Right forelimb (tissue), 1 donor: ENCODE data around the gene GIPC1.
A peak's percentile ranks its signal among the peaks of the same experiment; 100 is the strongest.

ENCODE experiments used
- DNase-seq: peaks from one replicate; pipeline ENCODE4 v3.0.0-alpha.2; 2018

Gene GIPC1

GRCh38 chr19:14487370-14488125 is 8.4 kb downstream of the GIPC1 start:
- no peak for DNase-seq

DNA sequence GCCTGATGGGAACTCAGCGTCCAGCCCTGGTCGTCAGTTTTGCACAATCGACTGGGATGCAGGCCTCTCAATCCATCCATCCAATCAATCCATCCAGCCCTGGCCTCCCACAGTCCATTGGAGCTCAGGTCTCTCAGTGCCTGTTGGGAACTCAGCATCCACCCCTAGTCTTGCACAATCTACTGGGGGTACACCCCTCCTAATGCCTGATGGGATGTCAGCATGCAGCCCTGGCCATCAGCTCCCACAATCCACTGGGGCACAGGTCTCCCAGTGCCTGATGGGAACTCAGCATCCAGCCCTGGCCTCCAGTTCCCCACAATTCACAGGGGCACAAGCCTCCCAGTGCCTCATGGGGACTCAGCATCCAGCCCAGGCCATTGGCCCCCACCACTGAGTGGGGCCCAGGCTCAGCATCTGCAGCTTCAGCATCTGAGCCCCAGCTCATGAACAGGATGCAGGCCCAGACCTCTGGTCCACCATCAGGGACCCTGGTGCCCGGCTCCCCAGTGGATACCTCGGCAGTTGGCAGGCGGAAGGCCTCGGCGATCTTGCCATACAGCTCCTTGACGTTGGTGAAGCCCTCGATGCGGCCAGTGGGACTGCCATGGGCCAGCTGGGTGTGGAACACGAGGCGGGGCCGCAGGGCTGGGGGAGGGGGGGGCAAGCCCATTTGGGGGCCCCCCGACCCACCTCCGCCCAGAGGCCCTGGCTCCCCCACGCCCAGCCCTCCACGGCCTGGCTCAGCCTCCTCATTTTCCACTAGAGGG is 13.6 kb downstream of the GIPC1 start:
- no peak for DNase-seq

- no peak for DNase-seq
Measured at GRCh38 chr19:14480700-14481079, 15.2 kb downstream of the GIPC1 start.

GRCh38 chr19:14479975-14480699 is 15.8 kb downstream of the GIPC1 start:
- DNase-seq = no peak

- DNase-seq = no peak
Measured at GRCh38 chr19:14479309-14479974, 16.5 kb downstream of the GIPC1 start.

GRCh38 chr19:14478113-14478545 is 17.8 kb downstream of the GIPC1 start:
- DNase-seq = no peak

DNA sequence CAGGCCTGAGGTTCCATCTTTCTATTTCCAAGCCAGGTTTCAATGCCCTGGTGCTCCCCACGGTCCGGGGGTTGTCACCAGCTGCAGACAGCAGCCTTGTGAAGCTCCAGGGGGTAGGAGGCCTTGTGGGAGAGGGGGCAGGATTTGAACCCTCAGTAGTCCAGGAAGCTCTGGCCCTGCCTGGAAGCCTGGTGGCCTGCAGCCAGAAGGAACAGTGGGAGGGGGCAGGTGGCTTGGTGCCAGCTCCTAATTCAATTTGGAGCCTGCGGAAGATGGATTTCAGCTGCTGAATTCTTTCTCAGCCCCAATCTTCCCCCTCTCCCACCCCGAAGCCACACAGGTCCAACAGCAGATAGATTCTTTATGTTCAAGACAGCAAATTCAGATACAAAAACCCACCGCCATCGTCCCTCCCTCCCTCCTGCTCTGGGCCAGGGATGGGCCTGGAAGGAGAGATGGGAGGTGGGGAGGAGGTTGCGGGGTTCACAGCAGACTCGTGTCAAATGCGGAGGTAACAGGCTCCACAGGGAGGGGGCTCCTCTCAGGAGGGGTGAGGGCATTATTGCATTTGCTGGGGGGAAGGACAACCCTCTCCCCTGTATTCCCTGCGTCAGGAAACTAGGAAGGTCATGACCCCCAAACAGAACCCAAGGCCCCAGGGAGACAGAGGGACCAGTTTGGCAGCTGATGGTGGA is 18.4 kb downstream of the GIPC1 start:
- peak; percentile 76 for DNase-seq

DNA sequence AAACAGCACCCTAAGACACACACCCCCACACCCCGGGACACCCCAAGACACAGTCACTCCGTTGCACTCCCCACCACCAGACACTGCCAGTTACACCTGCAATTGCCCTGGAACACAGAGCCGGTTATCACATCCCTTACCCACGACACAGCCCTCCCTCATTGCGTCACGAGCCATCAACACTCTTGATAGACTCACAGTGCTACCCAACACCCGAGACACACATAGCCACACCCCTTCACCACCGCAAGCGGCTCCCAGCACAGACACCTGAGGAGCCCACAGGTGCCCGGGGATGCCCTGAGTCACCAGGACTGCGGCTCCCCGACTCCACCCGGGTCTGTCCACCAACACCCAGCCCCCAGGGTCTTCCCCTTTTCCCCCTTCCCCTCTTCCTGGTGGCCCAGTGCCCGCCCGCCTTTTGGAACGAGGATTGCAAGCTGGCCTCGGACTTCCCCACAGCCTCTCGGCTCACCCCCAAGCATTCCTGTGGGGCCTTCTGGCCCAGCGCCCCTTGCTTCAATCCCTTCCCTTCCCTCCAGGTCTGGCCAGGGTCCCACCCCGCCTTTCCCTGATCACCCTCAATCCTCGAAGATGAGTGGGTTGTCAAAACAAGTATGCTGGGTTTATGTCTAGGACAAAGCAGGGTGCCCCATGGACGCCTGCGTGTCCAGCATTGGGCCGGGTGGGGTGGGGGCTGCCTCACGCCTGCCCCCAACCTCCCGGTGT is 19.1 kb downstream of the GIPC1 start:
- DNase-seq = peak; percentile 50

DNA sequence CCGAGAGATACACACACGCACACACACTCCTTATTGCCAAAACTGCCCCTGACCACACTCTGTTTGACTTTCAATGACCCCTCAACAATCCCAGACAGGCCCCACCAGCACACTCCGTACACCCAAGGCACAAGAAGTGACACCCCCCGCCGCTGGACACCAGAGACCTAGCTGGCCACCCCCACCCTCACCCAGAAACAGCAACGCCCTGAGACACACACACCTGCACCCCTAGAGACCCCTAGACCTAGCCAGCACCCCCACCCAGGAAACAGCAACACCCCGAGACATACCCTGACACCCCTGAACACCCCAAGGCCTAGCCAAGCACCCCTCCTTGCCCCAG is 19.6 kb downstream of the GIPC1 start:
- no peak for DNase-seq

- DNase-seq = no peak
Measured at GRCh38 chr19:14475251-14476073, 20.5 kb downstream of the GIPC1 start, which contains the start of gene PTGER1. PTGER1 (minus strand) TSS chr19:14475354; CDS start chr19:14474320, 1,034 bp downstream.

DNA sequence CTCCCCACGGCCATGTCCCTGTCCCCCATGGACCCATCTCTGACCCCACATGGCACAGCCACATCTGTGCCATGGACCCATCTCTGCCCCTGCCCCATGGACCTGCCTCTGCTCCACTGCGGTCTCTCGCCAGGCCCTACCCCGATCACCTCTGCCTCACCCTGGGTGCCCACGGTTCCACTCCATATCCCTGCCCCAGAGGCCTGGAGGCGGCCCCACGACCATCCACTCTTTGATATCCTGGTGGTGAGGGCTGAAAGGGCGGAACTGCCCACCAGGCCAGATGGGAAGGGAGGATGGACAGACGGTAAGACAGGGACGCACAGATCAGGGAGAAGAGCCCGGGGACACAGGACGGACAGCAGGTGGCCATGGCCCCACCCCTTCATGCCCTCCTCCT is 21.1 kb downstream of the GIPC1 start:
- DNase-seq = no peak

- DNase-seq = no peak
Measured at GRCh38 chr19:14473978-14474578, 21.8 kb downstream of the GIPC1 start.

- no peak for DNase-seq
Measured at GRCh38 chr19:14473073-14473977, 22.6 kb downstream of the GIPC1 start.

DNA sequence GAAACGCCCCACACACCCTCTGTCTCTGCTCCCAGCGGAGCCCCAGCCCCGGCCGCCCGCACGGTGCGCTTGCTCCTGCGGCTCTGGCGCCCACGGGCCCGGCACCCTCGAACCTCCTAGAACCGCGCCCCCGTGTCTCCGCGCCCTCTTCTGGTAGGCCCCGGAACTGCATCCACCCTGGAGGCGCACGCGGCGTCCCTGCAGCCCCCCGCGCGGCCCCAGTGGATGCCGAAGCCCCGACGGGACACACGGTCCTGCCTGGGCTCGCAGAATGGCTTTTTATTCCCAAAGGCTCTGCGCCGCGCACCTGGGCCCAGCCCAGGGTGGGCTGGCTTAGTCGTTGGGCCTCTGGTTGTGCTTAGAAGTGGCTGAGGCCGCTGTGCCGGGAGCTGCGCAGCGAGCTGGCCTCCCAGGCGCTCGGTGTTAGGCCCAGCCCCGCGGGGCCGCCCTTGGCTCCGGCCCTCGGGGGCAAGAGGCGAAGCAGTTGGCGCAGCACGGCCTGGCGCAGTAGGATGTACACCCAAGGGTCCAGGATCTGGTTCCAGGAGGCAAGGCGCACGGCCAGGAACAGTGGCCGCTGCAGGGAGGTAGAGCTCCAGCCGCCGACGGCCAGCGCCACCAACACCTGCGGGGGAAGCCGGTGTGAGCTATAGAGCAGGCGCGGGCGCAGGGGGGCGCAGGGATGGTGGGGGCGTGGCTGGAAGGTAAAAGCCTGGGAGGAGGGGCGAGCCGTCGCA is 23.6 kb downstream of the GIPC1 start:
- DNase-seq = peak; percentile 89

DNA sequence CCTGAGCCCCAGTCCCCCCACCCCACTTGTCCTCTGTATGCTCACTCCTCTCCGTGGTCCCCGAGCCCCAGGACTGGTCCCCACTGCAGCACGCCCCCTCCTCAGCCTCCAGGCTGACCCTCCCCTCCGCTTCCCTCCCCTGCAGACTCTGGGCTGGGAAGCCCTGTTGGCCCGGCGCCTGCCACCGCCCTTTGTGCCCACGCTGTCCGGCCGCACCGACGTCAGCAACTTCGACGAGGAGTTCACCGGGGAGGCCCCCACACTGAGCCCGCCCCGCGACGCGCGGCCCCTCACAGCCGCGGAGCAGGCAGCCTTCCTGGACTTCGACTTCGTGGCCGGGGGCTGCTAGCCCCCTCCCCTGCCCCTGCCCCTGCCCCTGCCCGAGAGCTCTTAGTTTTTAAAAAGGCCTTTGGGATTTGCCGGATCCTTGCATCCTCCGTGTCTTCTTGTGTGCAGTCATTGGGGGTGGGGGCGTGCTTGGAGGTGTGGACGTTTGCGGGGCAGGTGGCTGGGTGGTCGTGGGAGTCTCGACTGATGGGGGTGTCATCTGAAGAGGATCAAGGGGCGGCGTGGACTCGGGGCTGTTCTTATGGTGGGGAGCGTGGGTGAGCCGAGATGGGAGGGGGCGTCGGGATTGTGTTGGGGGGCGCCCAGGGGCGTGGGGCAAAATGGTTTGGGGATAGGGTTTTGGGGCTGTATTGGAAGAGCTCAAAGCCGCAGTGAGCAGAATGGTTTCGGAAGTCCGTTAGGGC is 24.3 kb downstream of the GIPC1 start:
- no peak for DNase-seq

- DNase-seq = no peak
Measured at GRCh38 chr19:14470031-14470876, 25.7 kb downstream of the GIPC1 start.

GRCh38 chr19:14467816-14468215 is 28.1 kb downstream of the GIPC1 start:
- DNase-seq = no peak
